Epithelial cell of prostate (primary cell): ENCODE results near the gene TTC7B.

Experiments used
- DNase-seq: peaks from one replicate; pipeline ENCODE4 v3.0.0-alpha.2; 2011; ENCODE audit warnings: low read depth, low spot score
- H3K27ac ChIP-seq: fragments of 450-650 bp; 2 replicates; pipeline ENCODE4 v1.5.1; 2017; ENCODE audit warnings: mild to moderate bottlenecking

TTC7B gene

DNA sequence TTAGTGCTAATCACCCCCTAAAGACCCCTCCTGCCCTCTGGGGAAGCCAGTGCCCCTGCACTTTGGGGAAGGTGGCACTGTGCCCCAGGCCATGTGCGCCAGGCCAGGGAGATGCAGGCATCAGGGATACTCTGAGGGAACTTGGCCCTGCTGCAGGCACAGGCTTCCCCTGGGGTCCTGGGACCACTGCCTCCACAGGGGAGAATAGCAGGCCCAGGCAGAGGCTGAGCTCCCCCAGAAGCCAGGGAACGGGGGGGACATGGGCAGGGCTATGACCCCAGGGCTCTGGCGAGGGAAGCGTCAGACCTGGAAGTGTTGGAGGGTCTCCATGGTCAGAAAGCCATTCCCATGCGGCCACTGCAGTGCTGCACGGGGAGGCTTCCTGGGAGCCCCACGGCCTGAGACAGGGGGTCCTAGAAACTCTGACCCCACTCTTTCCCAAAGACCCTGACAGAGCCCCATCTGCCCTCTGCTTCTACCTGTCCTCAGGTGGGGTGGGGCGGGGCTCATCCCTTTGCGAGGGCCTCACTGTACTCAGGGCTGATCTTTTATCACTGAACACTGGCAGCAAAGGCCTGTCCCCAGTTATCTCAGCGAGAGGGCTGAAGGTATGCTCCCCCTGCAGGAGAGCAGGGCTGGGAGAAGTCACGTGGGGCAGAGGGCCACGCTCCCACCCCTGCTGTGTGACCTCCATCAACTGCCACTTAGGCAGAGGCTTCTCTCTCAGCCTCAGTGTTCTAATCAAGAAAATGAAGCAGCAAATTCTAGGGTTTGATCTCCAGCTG is 259.4 kb downstream of the TTC7B start:
- no peak overlapping the region for H3K27ac ChIP-seq

GRCh38 chr14:90556012-90556477 is 260.2 kb downstream of the TTC7B start:
- H3K27ac ChIP-seq = no peak overlapping the region
- DNase-seq = no peak

More for the DNA sequence above, 259.4 kb downstream of the TTC7B start:
- DNase-seq = no peak

GRCh38 chr14:90555126-90556011 is 260.9 kb downstream of the TTC7B start:
- DNase-seq = no peak
- H3K27ac ChIP-seq = no peak overlapping the region

GRCh38 chr14:90554341-90554740 is 261.9 kb downstream of the TTC7B start:
- H3K27ac ChIP-seq = no peak overlapping the region
- no peak for DNase-seq

DNA sequence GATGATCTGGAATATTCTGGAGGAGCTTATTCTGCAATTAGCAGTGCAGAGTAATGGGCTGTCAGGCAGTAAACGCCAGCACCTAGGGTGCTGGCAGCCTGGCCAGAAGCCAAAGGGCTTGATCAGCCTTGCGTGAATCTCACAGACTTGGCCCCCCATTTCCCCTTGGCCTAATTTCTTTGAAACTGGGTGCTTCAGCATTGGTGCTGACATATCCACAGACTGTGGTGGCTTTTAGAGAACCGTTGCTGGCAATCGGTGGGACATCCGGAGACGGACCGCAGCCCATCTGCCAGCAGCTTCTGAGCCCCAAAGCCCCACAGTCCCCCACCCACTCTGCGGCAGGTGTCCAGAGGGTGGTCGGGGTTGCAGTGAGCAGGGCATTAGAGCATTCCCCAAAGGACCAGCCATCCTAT is 262.3 kb downstream of the TTC7B start:
- H3K27ac ChIP-seq = no peak overlapping the region
- DNase-seq = no peak

DNA sequence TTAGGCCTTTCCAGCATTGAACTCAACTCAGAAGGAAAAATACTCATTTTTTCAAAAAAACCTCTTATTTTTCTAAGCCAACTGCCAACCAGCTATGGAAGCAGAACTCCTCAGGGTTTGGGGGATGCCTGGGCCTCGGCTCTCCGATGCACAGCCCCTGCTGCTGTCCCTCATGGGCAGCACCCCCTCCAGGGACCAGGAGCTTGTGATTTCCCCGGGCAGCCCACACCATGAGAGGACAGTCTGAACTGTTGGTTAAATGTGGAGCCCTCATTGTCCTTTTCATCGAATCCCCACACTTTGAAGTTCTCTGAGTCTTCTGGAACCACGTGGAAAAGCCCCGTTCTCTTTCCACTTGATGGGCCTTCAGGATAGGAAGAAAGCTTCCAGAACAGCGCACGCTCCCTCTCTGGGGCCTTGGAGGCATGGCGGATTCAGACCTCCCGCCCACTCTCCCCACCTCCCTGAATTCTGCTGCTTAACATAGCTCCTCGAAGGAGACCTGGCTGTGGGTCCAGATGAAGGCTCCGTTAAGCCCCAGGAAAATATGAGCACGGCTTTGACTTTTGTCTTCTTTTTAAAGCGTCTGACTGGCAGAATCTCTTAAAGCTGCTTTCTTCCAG is 262.8 kb downstream of the TTC7B start:
- DNase-seq = no peak
- no peak overlapping the region for H3K27ac ChIP-seq

DNA sequence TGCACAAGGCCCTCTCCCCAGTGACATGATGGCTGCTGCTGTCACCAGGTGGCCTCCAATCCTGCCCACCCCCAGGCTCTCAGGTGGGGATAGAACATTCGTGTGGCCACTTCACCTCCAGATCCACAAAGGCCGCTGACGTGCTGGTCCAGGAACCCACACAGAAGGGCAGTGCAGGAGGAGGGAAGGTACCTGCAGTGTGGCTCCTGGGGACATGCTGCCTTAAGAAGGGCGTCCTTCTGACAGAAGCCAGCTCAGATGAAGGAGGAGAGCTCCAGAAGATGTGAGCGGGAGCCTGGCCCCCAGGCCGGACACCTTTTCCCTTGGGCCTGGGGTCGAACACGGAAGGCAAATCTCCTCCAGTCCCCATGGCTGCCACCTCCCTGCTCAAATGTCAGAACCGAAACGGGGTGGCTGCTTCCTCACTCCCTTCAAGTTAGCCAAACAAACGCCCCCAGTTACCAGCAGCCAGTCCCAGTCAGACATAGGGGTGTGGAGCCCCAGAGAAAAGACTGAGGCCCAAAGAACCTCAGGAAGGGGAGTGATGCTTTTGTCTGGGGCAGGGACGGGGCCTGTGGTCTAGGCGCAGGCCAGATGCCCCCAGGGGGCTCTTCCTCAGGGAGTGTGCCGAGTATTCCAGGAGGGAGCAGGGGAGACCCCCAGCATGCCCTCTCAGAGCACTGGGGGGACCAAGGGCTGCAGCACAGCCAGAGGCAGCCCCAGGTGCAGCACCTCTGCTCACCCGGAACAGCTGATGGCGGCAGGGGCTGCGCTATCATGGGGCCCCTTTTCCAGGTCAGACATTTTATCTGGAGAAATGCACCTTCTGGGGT is 263.5 kb downstream of the TTC7B start:
- no peak overlapping the region for H3K27ac ChIP-seq
- DNase-seq = no peak

- no peak for DNase-seq
- H3K27ac ChIP-seq = no peak overlapping the region
Measured at GRCh38 chr14:90551733-90552464, 264.3 kb downstream of the TTC7B start.

GRCh38 chr14:90551070-90551704 is 265.0 kb downstream of the TTC7B start:
- DNase-seq = no peak
- no peak overlapping the region for H3K27ac ChIP-seq

DNA sequence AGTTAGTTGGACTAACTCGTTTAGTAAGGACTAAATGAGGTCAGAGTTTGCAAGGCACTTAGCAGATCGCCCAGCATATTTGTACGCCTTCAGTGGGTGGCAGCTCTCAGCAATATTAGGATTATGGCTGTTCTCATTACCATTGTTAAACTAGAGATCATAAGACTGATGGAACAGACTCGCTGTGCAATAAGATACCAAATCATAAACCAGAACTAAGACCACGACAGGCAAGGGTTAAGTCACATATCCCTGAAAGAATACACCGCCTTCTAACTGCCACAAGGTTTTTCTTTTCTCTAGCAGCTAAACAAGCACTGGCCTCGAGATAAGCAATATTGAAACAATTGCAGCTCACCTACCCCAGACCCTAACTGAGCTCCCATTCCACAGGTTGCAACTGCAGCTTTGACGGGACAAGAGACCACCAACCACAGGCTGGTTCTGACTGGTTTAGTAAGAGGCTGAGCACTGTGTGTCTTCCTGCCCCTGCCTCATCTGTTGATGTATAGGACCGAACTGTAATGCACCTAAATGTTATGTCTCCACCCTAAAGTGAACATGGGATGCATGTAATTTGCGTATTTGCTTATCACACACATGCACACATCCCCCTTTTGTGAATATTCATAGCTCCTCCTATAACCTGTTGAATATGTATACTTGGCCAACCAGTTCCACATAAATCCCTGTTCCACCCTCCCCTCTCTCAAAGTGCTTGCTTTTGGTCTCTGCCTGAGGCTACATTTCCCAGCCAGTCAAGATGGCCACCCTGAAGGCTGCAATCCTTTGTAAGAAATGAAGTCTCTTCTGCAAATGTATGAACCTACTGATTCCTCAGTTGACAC is 266.2 kb downstream of the TTC7B start:
- H3K27ac ChIP-seq = no peak overlapping the region
- no peak for DNase-seq

DNA sequence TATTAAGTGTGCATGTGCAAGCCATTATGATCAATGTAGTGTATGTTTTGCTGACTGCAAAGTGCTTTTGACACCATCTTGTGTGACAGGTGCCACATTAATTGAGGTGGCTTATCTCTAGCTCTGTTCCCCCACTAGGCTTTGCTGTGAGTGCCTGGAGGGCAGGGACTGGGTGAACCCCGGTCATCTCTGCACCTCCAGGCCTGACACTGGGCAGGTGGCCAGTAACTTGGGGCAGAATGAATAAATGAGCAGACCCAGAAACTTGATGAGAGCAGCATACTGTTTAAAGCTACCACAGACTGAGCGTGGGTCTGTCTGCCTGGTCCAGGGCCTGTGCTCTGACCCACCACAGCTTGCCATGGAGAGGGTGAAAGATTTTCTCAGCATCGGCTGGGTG is 267.8 kb downstream of the TTC7B start:
- DNase-seq = no peak
- no peak overlapping the region for H3K27ac ChIP-seq

GRCh38 chr14:90547968-90548367 is 268.3 kb downstream of the TTC7B start:
- DNase-seq = no peak
- H3K27ac ChIP-seq = no peak overlapping the region

GRCh38 chr14:90547250-90547649 is 269.0 kb downstream of the TTC7B start:
- H3K27ac ChIP-seq = no peak overlapping the region
- no peak for DNase-seq

GRCh38 chr14:90546767-90547166 is 269.5 kb downstream of the TTC7B start:
- H3K27ac ChIP-seq = no peak overlapping the region
- no peak for DNase-seq

DNA sequence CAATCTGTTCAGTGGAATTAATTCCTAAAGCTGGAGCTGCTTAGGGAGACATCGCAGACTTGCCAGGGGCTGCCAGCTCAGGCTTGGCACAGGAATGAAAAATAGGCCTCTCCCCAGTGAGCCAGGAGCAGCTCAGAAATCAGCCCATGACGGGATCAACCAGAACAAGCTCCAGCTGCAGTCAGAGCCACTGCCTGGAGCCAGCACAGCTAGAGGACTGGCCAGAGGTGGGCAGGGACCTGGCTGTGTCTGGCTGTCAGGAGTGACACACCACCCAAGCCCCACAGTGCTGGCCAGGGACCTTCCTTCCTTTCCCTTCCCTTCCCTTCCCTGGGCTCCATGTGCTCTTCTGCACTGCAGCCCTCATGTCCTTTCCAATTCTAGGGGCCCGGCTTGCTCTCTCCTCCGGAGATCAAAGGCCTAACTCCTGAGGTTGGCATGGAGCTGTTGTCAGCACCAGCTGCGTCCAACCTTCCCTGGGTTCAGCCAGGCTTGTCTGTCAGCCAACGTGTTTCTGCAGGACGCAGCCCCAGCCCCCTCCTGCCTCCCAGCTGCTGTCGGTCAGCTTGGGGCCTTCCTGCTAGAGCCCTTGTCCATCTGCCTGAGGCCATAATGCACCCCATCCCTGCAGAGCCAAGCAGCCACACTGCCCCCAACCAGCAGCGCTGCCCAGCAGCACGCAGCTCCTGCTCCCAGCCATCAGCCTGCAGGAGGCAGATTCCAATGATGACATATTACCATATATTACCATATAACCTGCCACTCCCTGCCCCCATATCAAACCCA is 270.1 kb downstream of the TTC7B start:
- no peak for DNase-seq
- no peak overlapping the region for H3K27ac ChIP-seq

GRCh38 chr14:90545382-90545781 is 270.8 kb downstream of the TTC7B start:
- no peak overlapping the region for H3K27ac ChIP-seq
- no peak for DNase-seq

- no peak overlapping the region for H3K27ac ChIP-seq
Measured at GRCh38 chr14:90544971-90545370, 271.3 kb downstream of the TTC7B start.

More at GRCh38 chr14:90544971-90545370, 271.3 kb downstream of the TTC7B start:
- DNase-seq = no peak
